Progenitor cell of endocrine pancreas (in vitro differentiated cells): Measurements from ENCODE around the gene SNRPA1. TPM values are rescaled to one million over a fixed set of nuclear protein-coding genes. Genes with fewer than 3 reads are reported as not detected.

Source experiments
- DNase-seq: peaks from one replicate; pipeline ENCODE4 v3.0.0; 2021; ENCODE audit warnings: low spot score; ENCODE audit not compliant: unreplicated experiment
- H3K27ac Mint-ChIP-seq: 2 replicates; pipeline ENCODE4 v1.8.0; 2021; ENCODE audit warnings: mild to moderate bottlenecking, moderate library complexity, mixed read lengths
- H3K27me3 Mint-ChIP-seq: 2 replicates; pipeline ENCODE4 v1.8.0; 2021; ENCODE audit warnings: mixed read lengths
- H3K36me3 Mint-ChIP-seq: 2 replicates; pipeline ENCODE4 v1.8.0; 2022; ENCODE audit warnings: mixed read lengths; ENCODE audit not compliant: insufficient read depth
- H3K4me1 Mint-ChIP-seq: 2 replicates; pipeline ENCODE4 v1.8.0; 2021; ENCODE audit warnings: low read depth, mixed read lengths
- H3K4me3 Mint-ChIP-seq: 2 replicates; pipeline ENCODE4 v1.8.0; 2021; ENCODE audit warnings: low read depth, mild to moderate bottlenecking, moderate library complexity, mixed read lengths
- H3K9me3 Mint-ChIP-seq: 2 replicates; pipeline ENCODE4 v1.8.0; 2021; ENCODE audit warnings: low read depth, mixed read lengths
- CTCF ChIP-seq: fragments of 200-600 bp; sonication (generic); IDR thresholded peaks from one replicate; pipeline ENCODE4 v1.5.0; 2021; ENCODE audit warnings: antibody characterized with exemption, mild to moderate bottlenecking; ENCODE audit not compliant: unreplicated experiment
- total RNA-seq: library from RNA; stranded (reverse); gene quantifications from 2 replicates; pipeline ENCODE4 v1.2.1, GENCODE V29; 2021

The SNRPA1 gene
- total RNA-seq, 1 donor from 2014 or later = 78.6 TPM

GRCh38 chr15:101317336-101317872 is 22.4 kb upstream of the SNRPA1 start:
- no peak for TF ChIP-seq CTCF
- Mint-ChIP-seq H3K27ac (no peak overlapping the region), H3K4me3 (no peak overlapping the region), H3K9me3 (no peaks in the 10 kb centered on the region), H3K4me1 (no peaks in the 10 kb centered on the region), H3K36me3 (no peaks in the 10 kb centered on the region), H3K27me3 (peaks cover 23% of the 10 kb centered on the region)
- DNase-seq = no peak

DNA sequence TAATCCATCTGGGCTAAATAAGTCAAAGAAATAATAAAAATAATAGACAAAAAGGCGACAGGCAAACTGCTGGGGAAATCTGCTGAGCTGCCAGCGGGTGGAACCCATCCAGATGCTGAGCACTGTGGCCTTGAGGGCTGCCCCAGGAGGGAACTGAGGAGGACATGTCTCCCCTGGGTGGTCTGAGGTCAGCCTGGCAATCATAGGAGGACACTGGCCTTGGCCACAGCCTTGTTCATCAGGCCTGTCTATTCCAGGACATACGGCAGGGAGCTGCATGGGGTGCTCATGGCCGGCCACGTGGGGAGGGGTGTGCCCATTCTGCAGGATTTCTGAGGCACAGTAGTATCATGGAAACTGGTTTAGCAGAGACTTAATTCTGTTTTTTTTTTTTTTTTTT is 21.5 kb upstream of the SNRPA1 start:
- DNase-seq = no peak
- Mint-ChIP-seq H3K4me1 (no peaks in the 10 kb centered on the region), H3K4me3 (no peak overlapping the region), H3K27ac (no peak overlapping the region), H3K36me3 (no peaks in the 10 kb centered on the region), H3K27me3 (peaks cover 15% of the 10 kb centered on the region), H3K9me3 (no peaks in the 10 kb centered on the region)
- no peak for TF ChIP-seq CTCF

DNA sequence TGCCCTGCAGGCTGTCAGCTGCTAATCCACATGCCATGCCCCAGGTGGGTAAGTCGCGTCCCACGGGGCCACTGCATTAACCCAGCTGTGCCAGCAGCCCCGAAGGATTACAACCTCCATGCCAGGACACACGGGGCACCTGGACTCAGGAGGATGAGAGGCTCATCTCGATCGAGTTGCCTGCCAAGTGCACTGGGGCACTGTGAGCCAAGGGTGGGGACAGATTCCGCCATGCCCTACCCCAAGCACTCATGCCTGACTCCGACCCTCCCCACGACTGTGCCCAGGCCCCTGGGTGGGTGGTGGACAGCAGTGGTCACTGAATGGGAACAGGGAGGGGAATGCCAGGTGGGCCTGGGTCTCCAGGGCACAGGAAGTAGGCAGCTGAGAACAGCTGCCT is 20.7 kb upstream of the SNRPA1 start:
- DNase-seq = no peak
- peaks cover 10% of the 10 kb centered on the region for H3K27me3 Mint-ChIP-seq
- H3K27ac Mint-ChIP-seq = no peak overlapping the region
- H3K9me3 Mint-ChIP-seq = no peaks in the 10 kb centered on the region
- no peak for TF ChIP-seq CTCF
- no peak overlapping the region for H3K4me3 Mint-ChIP-seq
- no peaks in the 10 kb centered on the region for H3K4me1 Mint-ChIP-seq
- H3K36me3 Mint-ChIP-seq = no peaks in the 10 kb centered on the region

DNA sequence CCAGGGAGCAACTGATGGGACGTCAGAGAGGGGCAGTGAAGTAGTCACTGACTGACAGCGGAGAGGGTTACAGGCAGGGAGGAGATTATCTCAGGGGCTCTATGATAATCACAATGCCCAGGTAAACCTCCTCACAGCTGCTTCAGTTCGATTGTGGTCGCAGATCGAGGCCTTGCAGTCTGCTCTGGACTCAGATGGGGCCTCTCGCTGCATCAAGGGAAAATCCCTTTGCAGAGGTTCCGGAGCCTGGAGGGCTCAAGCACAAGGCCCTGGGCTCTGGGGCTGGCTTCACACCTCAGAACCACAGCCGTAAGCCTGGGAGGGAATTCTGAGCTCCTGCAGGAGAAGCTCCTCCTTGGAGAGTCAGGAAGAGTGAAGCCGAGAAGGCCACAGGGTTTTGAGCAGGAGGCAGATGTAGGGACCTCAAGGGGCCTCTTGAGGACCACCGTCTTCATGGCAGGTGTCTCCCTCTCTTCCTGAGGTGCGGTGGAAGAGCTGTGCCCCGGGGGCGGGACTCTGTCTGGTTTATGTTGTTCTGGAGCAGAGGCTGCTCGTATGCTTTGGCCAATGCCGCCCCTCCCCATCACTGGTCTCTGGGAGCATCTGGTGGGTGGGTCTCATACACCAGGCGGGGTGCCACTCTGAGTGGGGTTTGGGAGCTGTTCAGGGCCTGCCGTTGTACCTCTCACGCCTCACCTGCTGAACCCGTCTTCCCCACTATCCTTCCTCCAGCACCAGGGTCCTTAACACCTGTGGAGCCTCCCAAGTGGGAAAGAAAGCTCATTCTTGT is 19.5 kb upstream of the SNRPA1 start:
- no peak overlapping the region for H3K4me3 Mint-ChIP-seq
- H3K27me3 Mint-ChIP-seq = peaks cover 4% of the 10 kb centered on the region
- H3K27ac Mint-ChIP-seq = no peak overlapping the region
- DNase-seq = no peak
- no peaks in the 10 kb centered on the region for H3K36me3 Mint-ChIP-seq
- TF ChIP-seq CTCF = no peak
- H3K9me3 Mint-ChIP-seq = no peaks in the 10 kb centered on the region
- H3K4me1 Mint-ChIP-seq = no peaks in the 10 kb centered on the region

DNA sequence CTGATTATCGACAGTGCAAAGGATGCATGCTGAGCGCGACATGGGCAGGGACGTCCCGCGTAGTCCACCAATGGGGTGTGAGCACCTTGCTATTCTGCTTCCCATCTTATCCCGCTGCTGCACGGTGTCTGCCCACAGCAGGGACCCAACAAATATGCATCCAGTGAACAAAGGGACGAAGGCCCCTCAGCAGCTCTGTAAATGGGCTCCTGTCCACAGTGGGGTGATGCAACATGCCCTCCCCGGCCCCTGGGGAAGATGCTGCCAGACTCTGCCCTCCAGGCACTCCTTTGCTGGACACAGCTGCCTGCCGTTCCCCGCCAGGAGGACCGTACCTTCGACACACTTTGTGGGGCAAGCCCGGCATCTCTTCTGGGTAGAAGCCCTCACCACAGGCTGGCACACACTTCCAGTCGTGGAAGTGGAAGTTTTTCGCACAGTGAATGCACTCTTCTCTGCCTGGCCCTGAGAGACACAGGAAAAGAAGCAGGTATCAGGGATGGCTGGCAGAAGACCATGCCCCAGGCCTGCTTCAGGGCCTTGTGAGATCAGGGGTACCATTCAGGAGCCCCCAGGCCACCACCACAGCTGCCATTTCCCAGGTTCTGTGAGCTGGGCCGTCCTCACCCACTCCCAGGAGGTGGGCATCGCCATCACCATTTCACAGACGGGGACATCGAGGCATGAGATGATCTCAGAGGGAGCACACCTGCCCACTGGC is 18.2 kb upstream of the SNRPA1 start:
- no peak overlapping the region for H3K27ac Mint-ChIP-seq
- DNase-seq = no peak
- no peak for TF ChIP-seq CTCF
- no peaks in the 10 kb centered on the region for H3K4me1 Mint-ChIP-seq
- no peaks in the 10 kb centered on the region for H3K36me3 Mint-ChIP-seq
- no peak overlapping the region for H3K4me3 Mint-ChIP-seq
- no peaks in the 10 kb centered on the region for H3K9me3 Mint-ChIP-seq
- peaks cover 4% of the 10 kb centered on the region for H3K27me3 Mint-ChIP-seq
